GM18870 (cell line): ENCODE results near the gene RAB6B.

Source experiments
- ATAC-seq: cut with Tn5 transposase; IDR thresholded peaks from one replicate; pipeline ENCODE4 v1.9.1; 2021; ENCODE audit warnings: moderate library complexity; ENCODE audit not compliant: unreplicated experiment

The RAB6B gene

DNA sequence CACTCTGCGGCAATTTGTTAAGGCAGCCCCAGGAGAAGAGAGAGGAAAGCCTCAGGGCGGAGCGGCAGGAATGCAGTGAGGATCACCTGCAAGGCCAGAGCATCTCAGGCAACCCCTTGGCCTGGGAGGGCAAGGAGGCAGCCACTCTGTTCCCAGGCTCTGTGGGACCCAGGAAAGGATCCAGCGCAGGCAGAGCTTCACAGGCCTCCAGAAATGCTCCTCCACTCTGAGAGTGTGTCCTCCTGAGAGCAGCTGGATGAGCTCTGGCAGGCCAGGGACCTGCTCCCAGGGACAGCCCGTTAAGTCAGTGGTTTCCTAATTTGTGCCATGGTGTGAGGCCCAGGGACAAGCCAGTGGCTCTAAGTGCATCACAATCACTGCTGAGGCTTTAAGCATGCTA is 35.2 kb downstream of the RAB6B start:
- ATAC-seq: no peak

DNA sequence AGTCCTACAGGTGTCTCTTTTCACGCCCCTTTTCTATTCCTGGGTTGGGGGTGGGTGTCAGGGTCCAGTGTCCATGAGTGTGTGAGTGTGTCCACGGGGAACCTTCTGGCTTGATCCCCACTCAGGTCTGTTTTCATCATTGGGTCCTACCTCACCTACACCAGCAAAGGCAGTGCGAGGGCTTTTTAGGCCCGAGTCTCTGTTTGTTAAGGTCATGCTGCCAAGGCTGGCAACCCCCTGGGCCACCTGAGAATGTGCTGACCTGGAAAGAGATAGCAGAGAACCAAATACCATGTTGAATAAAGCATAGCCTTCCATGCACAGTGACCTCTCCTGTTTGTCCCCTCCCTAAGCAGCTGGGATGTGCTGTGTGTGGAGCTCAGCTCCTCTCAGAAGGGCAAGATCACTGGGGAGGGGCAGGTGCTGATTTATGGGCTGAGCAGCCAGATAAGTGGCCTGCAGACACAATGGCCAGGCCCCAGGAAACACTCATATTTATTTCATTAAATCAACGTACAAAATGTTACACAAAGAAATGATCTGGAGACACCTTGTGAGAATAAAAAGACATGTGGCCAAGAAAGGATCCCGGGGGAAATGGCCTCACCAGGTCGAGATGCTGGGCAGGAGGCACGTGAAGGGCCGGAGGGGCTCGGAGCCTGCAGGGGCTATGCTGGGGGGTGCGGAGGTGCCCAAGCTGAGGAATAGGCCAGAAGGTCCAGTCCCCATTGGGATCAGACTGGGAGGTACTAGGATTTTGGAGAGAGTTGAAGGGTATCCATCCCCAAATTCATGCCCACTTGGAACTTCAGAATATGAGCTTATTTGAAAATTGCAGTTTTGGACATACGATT is 36.1 kb downstream of the RAB6B start:
- no peak for ATAC-seq

DNA sequence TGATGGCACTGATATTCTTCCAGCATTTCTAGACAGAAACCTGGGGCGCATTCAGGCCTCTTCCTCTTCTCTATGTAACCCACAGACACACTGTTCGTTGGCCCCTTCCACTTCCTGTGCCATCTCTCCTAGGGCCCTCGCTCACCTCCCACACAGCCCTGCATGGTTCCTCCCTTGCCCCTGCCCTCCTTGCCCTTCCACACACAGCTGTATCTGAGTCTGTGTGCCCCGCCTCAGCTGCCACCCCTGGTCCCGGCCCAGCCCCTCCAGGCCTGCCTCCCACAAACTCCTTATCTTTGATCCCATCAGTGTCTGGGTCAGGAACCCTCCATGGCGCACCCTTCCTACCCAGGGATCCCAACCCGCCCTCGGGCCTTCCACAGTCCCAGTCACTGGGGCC is 37.9 kb downstream of the RAB6B start:
- no peak for ATAC-seq

DNA sequence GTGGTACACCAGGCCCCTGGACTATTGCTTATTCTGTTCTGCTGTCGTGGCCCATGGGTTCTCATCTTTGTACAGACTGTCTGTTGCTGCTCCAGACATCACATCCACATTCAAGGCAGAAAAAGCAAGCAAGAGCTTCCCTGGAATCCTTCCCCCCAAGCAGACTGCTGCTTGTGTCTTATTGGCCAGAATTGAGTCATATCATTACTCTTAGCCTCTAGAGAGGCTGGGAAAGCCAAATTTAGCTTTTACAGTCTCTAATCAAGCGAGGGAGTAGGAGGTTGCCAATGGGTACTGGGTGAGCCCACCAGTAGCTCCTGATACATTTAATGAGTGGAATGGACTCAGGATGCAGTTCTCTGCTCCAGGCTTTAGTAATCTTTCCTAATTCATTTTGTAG is 39.4 kb downstream of the RAB6B start:
- ATAC-seq: no peak

DNA sequence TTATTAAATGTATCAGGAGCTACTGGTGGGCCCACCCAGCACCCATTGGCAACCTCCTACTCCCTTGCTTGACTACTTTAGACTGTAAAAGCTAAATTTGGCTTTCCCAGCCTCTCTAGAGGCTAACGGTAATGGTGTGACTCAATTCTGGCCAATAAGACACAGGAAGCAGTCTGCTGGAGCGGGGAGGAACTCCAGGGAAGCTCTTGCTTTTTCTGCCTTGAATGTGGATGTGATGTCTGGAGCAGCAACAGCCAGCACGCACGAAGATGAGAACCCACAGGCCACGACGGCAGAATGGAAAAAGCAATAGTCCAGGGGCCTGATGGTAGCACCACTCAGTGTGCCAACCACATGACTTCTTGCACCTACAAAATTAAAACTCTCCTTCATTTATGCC is 39.9 kb downstream of the RAB6B start:
- no peak for ATAC-seq

DNA sequence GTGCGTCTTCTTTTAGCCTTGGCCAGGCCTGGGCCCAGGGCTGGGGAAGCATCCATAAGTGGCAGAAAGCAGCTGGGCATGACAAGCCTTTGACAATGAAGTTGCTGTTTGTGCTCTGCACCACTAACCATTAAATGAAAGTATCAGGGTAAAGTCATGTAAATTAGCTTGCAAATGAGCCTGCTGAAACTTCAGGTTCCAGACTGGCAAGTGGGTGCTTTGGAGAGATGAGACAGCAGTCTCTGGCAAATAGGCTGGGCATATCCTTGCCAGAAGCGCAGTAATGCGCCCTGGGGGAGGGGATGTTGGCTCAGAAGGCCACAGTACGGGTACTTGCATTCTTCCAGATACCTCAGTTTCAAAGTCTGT is 40.7 kb downstream of the RAB6B start:
- no peak for ATAC-seq

DNA sequence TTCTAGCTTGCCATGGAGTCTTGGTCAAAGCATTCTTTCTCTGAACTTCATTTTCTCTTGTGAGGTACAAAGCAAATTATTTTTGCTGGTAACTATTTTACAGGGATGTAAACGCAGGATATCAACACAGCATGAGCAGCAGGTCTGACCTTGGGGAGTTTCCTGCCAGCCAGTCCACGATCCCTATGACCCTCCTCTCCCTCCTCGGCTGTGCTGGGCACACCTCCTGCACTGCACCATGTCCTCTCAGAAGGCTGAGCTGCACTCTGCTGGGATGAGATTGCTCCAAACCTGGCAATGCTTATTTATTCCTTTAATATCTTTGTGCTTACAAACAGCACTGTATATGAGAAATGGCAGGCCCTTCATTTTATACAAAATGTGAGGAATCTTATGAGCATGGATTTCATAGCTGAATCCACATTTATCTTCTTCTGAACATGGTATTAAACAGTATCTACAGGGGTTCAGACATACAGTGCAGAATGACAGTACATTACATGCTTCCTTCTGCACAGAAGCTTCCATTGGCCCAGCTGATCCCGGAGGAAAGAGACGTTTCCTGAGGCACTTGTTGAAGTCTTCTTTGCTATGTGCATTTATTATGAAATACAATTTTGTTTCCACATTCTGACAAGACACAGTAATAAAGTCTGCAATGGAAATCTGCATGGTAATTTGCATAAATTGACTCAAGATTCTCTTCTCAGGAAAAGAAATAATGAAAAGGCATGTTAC is 41.2 kb downstream of the RAB6B start:
- no peak for ATAC-seq

DNA sequence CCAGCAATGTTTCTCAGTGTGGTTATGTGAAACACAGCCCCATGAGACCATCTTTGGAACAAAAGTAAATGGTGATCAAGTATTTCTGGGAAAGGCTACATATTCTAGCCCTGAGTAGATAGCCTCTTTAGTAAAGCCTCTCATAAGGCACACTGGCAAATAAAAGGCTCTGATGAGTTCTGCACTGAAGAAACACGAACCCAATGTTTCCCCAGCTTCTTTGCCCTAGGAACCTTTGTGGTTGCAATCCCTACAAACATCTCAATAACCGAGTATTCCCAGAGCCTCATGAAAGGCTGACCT is 41.8 kb downstream of the RAB6B start:
- ATAC-seq: no peak

DNA sequence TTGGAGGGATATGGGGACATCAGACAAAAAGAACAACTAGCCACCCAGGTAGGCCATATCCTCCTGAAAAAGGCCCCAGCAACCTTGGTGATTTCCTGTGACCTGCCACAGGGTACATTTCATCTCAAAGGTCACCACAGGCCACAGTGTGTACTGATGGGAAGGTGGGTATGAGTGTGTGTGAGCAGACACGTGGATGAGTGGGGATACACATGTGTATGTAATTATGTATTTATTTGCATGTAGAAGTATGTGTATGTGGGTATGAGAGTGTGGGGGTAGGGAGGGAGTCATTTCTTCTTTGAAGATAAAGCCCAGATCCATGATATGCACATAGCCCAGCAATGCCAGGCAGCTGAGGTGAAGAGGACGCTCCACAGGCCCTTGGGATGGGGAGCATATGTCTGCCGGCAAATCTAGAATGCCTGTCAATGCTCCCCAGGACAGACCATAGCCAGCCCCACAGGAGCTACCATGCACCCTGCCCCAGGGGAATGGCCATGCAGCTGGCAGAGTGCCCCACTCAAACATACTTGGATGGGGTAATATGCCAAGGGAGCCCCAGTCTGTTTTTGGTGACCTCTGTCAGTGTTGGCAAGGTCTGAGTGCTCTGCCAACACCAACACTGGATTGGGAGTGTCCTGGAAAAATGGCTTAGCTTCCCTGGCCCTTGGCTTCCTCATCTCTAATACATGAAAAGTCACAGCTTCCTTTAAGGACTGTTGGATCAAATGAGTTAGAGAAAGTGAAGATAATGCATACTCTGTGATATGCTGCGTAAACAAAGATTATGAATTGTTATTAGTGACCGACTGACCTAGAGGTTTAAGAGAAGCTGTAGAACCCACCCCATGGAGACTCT is 42.4 kb downstream of the RAB6B start:
- ATAC-seq: no peak

DNA sequence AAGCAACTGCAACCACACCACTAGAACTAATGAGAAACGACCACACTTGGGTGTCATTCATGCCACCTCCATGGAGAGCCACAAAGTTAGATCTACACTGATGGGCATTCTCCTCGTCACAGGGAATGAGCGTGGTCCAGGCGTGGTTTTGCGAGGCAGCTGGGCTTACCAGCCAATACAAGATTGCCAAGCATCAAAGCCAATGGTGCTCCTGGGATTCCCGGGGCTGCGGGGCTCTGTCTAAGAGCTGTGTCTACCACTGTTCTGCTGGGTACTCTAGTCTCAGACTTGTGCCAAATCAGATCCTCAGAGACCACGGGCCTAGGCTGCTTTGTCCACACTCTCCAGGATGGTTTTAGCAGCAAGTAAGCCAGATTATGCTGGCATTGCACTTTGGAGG is 43.8 kb downstream of the RAB6B start:
- ATAC-seq: no peak

DNA sequence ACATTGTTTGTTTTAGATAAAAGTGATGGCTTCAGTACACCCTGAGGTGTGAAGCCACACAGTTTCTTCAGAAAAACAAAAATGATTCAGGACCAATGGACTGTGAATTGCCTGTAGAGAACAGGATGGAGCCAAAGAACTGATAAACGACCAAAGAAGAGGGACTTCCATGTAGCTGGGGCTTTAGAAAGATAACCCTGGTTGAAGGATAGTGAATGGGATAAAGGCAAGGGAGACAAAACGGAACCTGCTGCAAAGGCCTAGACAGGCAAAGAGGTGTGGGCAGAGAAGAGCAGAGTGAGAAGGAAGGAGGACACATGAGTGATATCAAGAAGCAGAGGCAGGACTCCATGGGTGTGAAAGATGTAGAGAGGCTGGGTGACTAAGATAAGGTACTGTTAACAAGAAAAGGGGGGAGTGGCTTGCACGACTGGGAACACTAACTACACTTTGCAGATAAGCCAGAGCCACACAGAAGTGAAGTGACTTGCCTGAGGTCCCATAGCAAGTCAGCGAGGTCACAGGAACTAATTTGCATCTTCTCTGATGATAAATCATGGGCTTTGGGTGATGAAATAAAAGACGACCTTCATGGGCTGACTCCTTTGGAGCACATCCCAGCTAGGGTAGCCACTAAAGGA is 44.3 kb downstream of the RAB6B start:
- peak; percentile 37 for ATAC-seq

DNA sequence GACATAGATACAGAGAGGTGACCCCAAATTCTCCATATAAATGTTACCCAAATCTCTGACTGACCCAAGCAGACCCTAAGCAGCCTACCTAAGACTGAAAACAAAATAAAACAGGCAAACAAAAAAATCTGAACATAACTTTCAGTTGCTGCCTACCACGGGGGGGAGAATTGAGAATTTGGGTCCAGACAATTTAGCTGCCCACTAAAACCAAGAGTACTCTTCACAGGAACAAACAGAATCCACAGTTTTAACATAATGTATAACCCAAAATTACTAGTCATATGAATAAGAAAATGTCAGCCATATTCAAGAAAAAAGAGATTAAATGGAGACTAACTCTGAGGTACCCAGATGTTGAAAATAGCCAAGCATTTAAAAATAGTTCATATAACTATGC is 45.6 kb downstream of the RAB6B start:
- ATAC-seq: no peak

DNA sequence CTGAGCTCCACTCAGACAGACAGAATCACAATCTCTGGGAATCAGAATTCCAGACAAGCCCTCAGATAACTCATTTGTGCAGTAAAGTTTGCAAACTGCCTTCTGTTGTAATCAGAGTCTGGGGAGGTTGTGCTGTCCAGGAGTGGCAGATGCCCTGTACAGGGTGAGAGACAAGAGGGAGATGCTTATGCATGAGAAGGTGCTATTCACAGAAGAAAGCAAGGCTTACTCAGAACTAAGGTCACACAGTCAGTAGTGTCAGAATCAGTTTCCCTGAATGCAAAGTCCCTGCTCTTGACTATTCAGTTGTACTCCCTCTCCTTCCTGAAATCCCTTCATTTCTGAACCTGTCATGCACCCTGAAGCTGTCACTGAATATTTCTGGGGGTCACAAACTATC is 46.3 kb downstream of the RAB6B start:
- no peak for ATAC-seq

DNA sequence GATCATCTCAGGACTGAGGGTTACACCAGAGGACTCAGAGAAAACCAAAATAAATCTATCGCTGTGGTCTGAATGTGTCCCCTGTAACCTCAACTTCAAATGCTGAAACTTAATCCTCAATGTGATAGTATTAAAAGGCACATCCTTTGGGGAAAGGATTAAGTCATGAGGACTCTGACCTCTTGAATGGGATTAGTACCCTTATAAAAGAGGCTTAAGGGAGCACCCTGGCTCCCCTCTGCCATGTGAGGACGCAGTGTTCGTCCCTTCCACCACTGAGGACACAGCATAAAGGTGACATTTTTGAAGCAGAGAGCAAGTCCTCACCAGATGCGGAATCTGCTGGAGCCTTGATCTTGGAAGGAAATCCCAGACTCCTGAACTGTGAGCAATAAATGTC is 50.6 kb downstream of the RAB6B start:
- ATAC-seq: no peak

DNA sequence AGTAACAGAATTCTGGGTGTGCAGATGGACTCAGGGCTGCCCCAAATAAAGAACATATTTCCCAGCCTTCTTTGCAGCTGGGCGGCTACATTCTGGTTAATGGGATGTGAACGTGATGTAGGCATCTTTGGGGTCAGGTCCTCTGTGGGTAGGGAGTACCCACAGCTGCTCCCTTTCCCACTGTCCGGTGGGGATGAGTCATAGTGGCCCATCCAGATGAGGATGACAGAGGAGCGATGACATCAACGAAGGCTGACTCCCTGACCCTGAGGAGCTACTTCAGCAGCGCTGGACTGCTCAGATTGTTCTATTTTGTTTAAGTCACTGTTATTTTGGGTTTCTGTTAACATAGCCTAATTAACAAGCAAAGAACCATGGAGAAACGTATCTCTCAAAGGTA is 52.0 kb downstream of the RAB6B start:
- ATAC-seq: no peak

DNA sequence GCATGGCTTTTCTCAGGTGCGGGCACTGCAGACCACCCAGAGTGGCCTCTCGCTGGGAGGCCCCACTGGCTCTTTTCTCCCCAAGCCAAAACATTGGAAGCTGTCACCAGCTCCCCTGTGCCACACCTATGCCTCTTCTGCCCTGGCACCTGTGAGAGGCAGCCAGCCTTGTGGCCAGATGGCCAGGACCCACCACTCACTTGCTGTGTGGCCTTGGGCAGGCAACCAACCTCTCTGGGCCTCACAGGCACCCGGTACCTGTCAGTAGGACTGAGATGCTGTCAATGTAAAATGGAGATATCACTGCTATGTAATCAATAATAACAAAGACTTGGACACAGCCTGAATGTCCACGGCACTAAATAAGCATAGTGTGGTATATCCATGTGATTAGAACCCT is 53.5 kb downstream of the RAB6B start:
- no peak for ATAC-seq

DNA sequence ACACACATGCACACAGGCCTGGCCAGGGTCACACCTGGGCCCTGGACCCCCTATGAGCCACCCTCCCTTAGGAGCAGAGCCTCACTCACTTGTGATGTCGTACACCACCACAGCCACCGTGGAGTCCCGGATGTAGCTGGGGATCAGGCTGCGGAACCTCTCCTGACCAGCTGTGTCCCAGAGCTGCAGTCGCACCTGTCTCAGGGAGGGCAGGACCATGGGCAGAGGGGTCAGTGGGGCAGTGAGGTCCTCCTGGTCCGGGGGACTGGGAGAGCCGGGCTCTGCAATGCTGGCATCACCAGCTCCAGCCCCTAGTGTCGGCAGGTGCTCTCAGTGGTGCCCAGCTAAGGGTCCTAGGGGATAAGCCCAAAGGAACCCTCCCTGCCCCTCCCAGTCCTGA is 54.5 kb downstream of the RAB6B start:
- no peak for ATAC-seq

DNA sequence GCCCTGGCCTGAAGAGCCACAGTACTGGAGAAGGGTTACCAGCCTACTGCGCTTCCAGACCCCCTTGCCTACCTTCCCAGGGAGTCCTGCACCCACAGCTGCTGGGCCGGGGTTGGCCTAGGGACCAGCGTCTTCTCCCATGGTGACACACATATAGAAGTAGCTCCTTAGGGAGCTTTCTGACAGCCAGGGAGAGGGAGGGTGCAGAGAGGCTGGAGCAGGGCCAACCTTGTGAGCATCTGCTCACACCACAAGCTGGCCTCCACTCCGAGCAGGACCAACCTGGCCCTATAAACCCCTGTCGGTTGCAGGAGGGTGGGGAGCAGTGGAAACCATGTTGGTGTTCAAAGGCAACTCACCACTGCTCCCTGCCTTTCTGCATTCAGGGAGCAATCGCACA is 54.9 kb downstream of the RAB6B start:
- no peak for ATAC-seq

DNA sequence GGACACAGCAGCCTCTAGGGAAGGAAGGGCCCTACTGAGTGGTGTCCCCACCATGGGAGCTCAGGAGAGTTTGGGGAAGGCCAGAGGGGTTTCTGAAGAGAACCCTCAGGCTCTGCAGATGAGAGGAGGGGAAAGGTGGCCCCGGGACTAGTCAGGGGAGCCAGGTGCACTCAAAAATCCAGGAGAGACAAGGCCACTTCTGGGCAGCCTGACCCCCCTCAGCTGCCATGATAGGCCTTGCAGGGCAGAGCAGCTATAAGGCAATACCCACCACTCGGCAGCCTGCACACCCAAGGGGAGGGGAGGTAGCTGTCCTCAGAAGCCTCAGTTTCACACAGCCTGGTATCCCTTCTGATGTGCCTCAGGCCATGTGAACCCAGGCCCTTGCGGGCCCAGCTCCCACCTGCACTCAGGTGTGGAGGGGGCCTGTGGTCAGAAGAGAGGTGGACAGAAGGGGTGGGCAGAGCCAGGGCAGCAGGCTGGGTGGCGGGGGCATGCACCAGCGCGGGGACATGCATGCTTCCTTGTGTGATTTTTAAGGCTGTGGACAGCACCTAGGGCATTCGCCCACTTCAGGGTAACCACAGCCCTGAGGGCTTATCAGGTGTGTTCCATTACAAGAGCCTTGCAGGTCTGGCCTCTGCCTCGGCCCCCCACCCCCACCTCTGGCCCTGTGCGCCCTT is 55.5 kb downstream of the RAB6B start:
- no peak for ATAC-seq

DNA sequence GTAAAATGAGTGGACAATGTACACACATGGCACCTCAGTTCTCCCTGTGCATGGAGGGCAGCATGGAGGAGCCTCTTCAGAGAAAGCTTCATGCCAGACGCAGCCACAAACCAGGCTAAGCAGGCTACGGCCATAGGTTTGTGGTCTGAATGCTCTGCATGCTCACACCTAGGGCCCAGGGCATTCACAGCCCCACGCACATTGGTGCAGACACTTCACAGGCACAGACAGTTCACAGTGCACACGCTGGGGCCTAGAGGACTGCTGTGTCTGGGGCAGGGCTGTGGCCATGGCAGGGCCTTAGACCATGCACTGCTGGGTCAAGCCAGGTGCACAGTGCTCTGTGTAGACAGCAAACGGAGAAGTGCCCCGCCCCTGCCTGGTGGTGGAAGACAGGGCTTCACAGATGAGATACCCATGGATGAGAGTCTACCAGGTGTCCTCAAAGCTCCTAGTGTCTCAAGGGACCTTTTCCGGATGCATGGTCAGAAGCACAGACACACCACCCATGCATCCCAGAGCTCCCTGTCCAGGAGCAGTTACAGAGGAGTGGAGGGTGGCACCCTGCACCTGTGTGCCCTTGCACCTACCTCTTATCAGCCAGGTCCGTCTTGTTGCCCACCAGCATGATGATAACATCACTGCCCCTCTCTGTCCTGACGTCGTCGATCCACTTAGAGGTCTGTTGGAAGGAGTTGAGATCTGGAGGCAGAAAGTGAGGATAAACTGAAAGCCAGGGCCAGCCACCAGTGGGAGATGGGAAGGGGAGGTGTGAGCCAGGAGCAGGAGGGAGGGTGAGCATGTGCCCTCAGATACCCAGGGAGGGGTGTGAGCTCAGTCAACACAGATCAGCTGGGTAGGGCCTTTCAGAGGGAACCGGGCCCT is 56.5 kb downstream of the RAB6B start:
- ATAC-seq: no peak
